Measurements from ENCODE around the gene EIF1B.

Gene EIF1B

GRCh38 chr3:40355410-40355809 lies 45.9 kb downstream of the EIF1B start:
- no peak for DNase-seq

GRCh38 chr3:40358454-40358853 lies 48.9 kb downstream of the EIF1B start:
- no peak for DNase-seq

Measured in stimulated activated CD4-positive, alpha-beta T cell treated with anti-CD3 and anti-CD28 coated beads, Interleukin-15, amount 100 ng/mL, for 24 hours (primary cell).